Effector memory CD8-positive, alpha-beta T cell (primary cell): ENCODE results near the gene WIPI1.
A peak's percentile ranks its signal among the peaks of the same experiment; 100 is the strongest.
"Not testable (repeated sequence)": the region's sequence is repeated elsewhere in the genome, so short reads cannot be mapped to it uniquely, and the experiment has no call there.

Experiments used
- ATAC-seq: fragments of 150-1000 bp; cut with Tn5 transposase; replicated peaks from 2 replicates; pipeline ENCODE4 v1.10.0; 2021; ENCODE audit warnings: mild to moderate bottlenecking, moderate library complexity
- DNase-seq, 3 experiments: peaks; one replicate each; pipeline ENCODE4 v3.0.0; 2021
- H3K27ac Mint-ChIP-seq, 2 donors: one replicate each; pipeline ENCODE4 v1.8.0; 2022; ENCODE audit warnings: mild to moderate bottlenecking in 2 of 2, mixed read lengths in 2 of 2, moderate library complexity in 2 of 2
- H3K27me3 Mint-ChIP-seq, 2 donors: one replicate each; pipeline ENCODE4 v1.8.0; 2022; ENCODE audit warnings: mixed read lengths in 2 of 2
- H3K36me3 Mint-ChIP-seq: one replicate; pipeline ENCODE4 v1.8.0; 2022; ENCODE audit warnings: mild to moderate bottlenecking, moderate library complexity, mixed read lengths; ENCODE audit not compliant: insufficient read depth
- H3K4me1 Mint-ChIP-seq, 2 donors: one replicate each; pipeline ENCODE4 v1.8.0; 2022; ENCODE audit warnings: low read depth in 2 of 2, mixed read lengths in 2 of 2
- H3K4me3 Mint-ChIP-seq, 2 donors: one replicate each; pipeline ENCODE4 v1.8.0; 2022; ENCODE audit warnings: mild to moderate bottlenecking in 2 of 2, mixed read lengths in 2 of 2, moderate library complexity in 2 of 2
- H3K9me3 Mint-ChIP-seq, 2 donors: one replicate each; pipeline ENCODE4 v1.8.0; 2022; ENCODE audit warnings: mixed read lengths in 2 of 2

The WIPI1 gene

GRCh38 chr17:68429881-68430280 is 27.4 kb downstream of the WIPI1 start:
- no peaks in the 10 kb centered on the region for H3K27me3 Mint-ChIP-seq
- H3K9me3 Mint-ChIP-seq, result no peaks in the 10 kb centered on the region
- peaks cover 34% of the 10 kb centered on the region for H3K36me3 Mint-ChIP-seq
- peaks cover 5 to 16% of the 10 kb centered on the region in 2 donors for H3K4me1 Mint-ChIP-seq
- H3K4me3 Mint-ChIP-seq, result no peak overlapping the region
- ATAC-seq (no peak), DNase-seq (no peak)
- no peak overlapping the region for H3K27ac Mint-ChIP-seq

- no peaks in the 10 kb centered on the region for H3K27me3 Mint-ChIP-seq
- peaks cover 7 to 16% of the 10 kb centered on the region in 2 donors for H3K4me1 Mint-ChIP-seq
- DNase-seq (no peak), ATAC-seq (no peak)
- H3K27ac Mint-ChIP-seq, result no peak overlapping the region
- H3K4me3 Mint-ChIP-seq, result no peak overlapping the region
- no peaks in the 10 kb centered on the region for H3K9me3 Mint-ChIP-seq
- peaks cover 32% of the 10 kb centered on the region for H3K36me3 Mint-ChIP-seq
These were observed 28.7 kb downstream of the WIPI1 start for GRCh38 chr17:68428498-68429172.

GRCh38 chr17:68427575-68427974 is 29.7 kb downstream of the WIPI1 start:
- peaks cover 7 to 11% of the 10 kb centered on the region in 2 donors for H3K4me1 Mint-ChIP-seq
- ATAC-seq (no peak), DNase-seq (no peak)
- peaks cover 29% of the 10 kb centered on the region for H3K36me3 Mint-ChIP-seq
- H3K9me3 Mint-ChIP-seq, result no peaks in the 10 kb centered on the region
- no peak overlapping the region for H3K4me3 Mint-ChIP-seq
- no peaks in the 10 kb centered on the region for H3K27me3 Mint-ChIP-seq
- peak overlapping the region in 1 of 2 donors; percentile 77 for H3K27ac Mint-ChIP-seq

GRCh38 chr17:68425979-68426378 is 31.3 kb downstream of the WIPI1 start:
- H3K36me3 Mint-ChIP-seq, result peaks cover 23% of the 10 kb centered on the region
- peak overlapping the region in 1 of 2 donors; percentile 15 for H3K27ac Mint-ChIP-seq
- no peaks in the 10 kb centered on the region for H3K9me3 Mint-ChIP-seq
- no peak overlapping the region for H3K4me3 Mint-ChIP-seq
- no peak for DNase-seq
- peaks cover 0 to 2% of the 10 kb centered on the region in 2 donors for H3K4me1 Mint-ChIP-seq
- ATAC-seq, result no peak
- H3K27me3 Mint-ChIP-seq, result no peaks in the 10 kb centered on the region

- Mint-ChIP-seq H3K4me3 (no peak overlapping the region), H3K27ac (no peak overlapping the region)
These were observed 32.4 kb downstream of the WIPI1 start for GRCh38 chr17:68424861-68425260.

GRCh38 chr17:68424203-68424602 is 33.1 kb downstream of the WIPI1 start:
- no peak overlapping the region for H3K4me3 Mint-ChIP-seq

More at GRCh38 chr17:68424861-68425260, 32.4 kb downstream of the WIPI1 start:
- peaks cover 0 to 2% of the 10 kb centered on the region in 2 donors for H3K4me1 Mint-ChIP-seq
- no peak for DNase-seq
- no peak for ATAC-seq
- peaks cover 32% of the 10 kb centered on the region for H3K36me3 Mint-ChIP-seq
- no peaks in the 10 kb centered on the region for H3K27me3 Mint-ChIP-seq
- no peaks in the 10 kb centered on the region for H3K9me3 Mint-ChIP-seq

GRCh38 chr17:68423251-68423650 is 34.0 kb downstream of the WIPI1 start:
- Mint-ChIP-seq H3K27ac (peak overlapping the region in 1 of 2 donors; percentile 13), H3K4me3 (no peak overlapping the region), H3K27me3 (no peaks in the 10 kb centered on the region), H3K4me1 (peaks cover 0 to 2% of the 10 kb centered on the region in 2 donors), H3K9me3 (no peaks in the 10 kb centered on the region), H3K36me3 (peaks cover 27% of the 10 kb centered on the region)
- DNase-seq (no peak), ATAC-seq (no peak)

More at GRCh38 chr17:68424203-68424602, 33.1 kb downstream of the WIPI1 start:
- no peaks in the 10 kb centered on the region for H3K9me3 Mint-ChIP-seq
- peaks cover 31% of the 10 kb centered on the region for H3K36me3 Mint-ChIP-seq
- H3K27me3 Mint-ChIP-seq, result no peaks in the 10 kb centered on the region
- DNase-seq, result no peak
- ATAC-seq, result no peak
- peaks cover 0 to 2% of the 10 kb centered on the region in 2 donors for H3K4me1 Mint-ChIP-seq
- H3K27ac Mint-ChIP-seq, result peak overlapping the region in 1 of 2 donors; percentile 44

- peak overlapping the region; percentile 13 to 23 for H3K27ac Mint-ChIP-seq
- no peak overlapping the region for H3K4me3 Mint-ChIP-seq
- H3K27me3 Mint-ChIP-seq, result no peaks in the 10 kb centered on the region
- peaks cover 0 to 2% of the 10 kb centered on the region in 2 donors for H3K4me1 Mint-ChIP-seq
- no peaks in the 10 kb centered on the region for H3K9me3 Mint-ChIP-seq
- H3K36me3 Mint-ChIP-seq, result peaks cover 22% of the 10 kb centered on the region
- DNase-seq (no peak), ATAC-seq (no peak)
These were observed 34.5 kb downstream of the WIPI1 start for GRCh38 chr17:68422821-68423220.

GRCh38 chr17:68421486-68421885 is 35.8 kb downstream of the WIPI1 start:
- ATAC-seq (no peak), DNase-seq (no peak)
- H3K9me3 Mint-ChIP-seq, result no peaks in the 10 kb centered on the region
- H3K36me3 Mint-ChIP-seq, result peaks cover 16% of the 10 kb centered on the region
- H3K4me3 Mint-ChIP-seq, result no peak overlapping the region
- H3K4me1 Mint-ChIP-seq, result peaks cover 0 to 2% of the 10 kb centered on the region in 2 donors
- H3K27me3 Mint-ChIP-seq, result no peaks in the 10 kb centered on the region
- H3K27ac Mint-ChIP-seq, result no peak overlapping the region

- peak overlapping the region in 1 of 2 donors; percentile 46 for H3K27ac Mint-ChIP-seq
- H3K4me3 Mint-ChIP-seq, result no peak overlapping the region
- H3K27me3 Mint-ChIP-seq, result no peaks in the 10 kb centered on the region
- no peaks in the 10 kb centered on the region for H3K9me3 Mint-ChIP-seq
- no peak for DNase-seq
- peaks cover 4 to 6% of the 10 kb centered on the region in 2 donors for H3K4me1 Mint-ChIP-seq
- H3K36me3 Mint-ChIP-seq, result peaks cover 12% of the 10 kb centered on the region
- no peak for ATAC-seq
These were observed 37.2 kb downstream of the WIPI1 start for GRCh38 chr17:68420065-68420464.

GRCh38 chr17:68418876-68419275 is 38.4 kb downstream of the WIPI1 start:
- H3K4me1 Mint-ChIP-seq, result peaks cover 15 to 18% of the 10 kb centered on the region in 2 donors
- no peak for DNase-seq
- H3K27ac Mint-ChIP-seq, result no peak overlapping the region
- no peak overlapping the region for H3K4me3 Mint-ChIP-seq
- no peak for ATAC-seq
- no peaks in the 10 kb centered on the region for H3K9me3 Mint-ChIP-seq
- H3K36me3 Mint-ChIP-seq, result peaks cover 14% of the 10 kb centered on the region
- H3K27me3 Mint-ChIP-seq, result no peaks in the 10 kb centered on the region

GRCh38 chr17:68417317-68417716 is 40.0 kb downstream of the WIPI1 start:
- H3K9me3 Mint-ChIP-seq, result no peaks in the 10 kb centered on the region
- no peak overlapping the region for H3K4me3 Mint-ChIP-seq

GRCh38 chr17:68414901-68415300 is 42.4 kb downstream of the WIPI1 start:
- Mint-ChIP-seq H3K27ac (peak overlapping the region; percentile 90 to 94), H3K4me1 (peaks cover 16 to 18% of the 10 kb centered on the region in 2 donors), H3K4me3 (peak overlapping the region; percentile 91 to 96)
- DNase-seq, H3K9me3 Mint-ChIP-seq, ATAC-seq, H3K27me3 Mint-ChIP-seq, H3K36me3 Mint-ChIP-seq: not testable (repeated sequence)

More at GRCh38 chr17:68417317-68417716, 40.0 kb downstream of the WIPI1 start:
- DNase-seq, result no peak
- H3K36me3 Mint-ChIP-seq, result peaks cover 19% of the 10 kb centered on the region
- no peak overlapping the region for H3K27ac Mint-ChIP-seq
- H3K4me1 Mint-ChIP-seq, result peaks cover 16 to 18% of the 10 kb centered on the region in 2 donors
- no peak for ATAC-seq
- H3K27me3 Mint-ChIP-seq, result no peaks in the 10 kb centered on the region
